Measurements from ENCODE around the gene GRM4. TPM values are rescaled to one million over a fixed set of nuclear protein-coding genes. Genes with fewer than 3 reads are reported as not detected.

The GRM4 gene
- total and polyA plus RNA-seq, 11 donors = 0.20 TPM; not detected in 10

GRCh38 chr6:34085453-34086170 lies 60.3 kb downstream of the GRM4 start:
- no peaks in the 10 kb centered on the region for H3K4me1 ChIP-seq
- H3K4me3 ChIP-seq = no peak overlapping the region
- no peak for TF ChIP-seq POLR2A (IDR thresholded peaks at IDR 0.05)
- no peak for TF ChIP-seq CTCF (IDR thresholded peaks at IDR 0.05)
- peaks cover 0 to 3% (median 0%) of the 10 kb centered on the region in 9 donors for H3K27me3 ChIP-seq
- H3K9me3 ChIP-seq = no peaks in the 10 kb centered on the region
- WGBS, 4 donors = 83 to 88% (median 86%) methylated on average over 13 to 14 of the region's 14 CpGs
- DNase-seq (no peak), ATAC-seq (no peak)
- no peak overlapping the region for H3K27ac ChIP-seq
- H3K36me3 ChIP-seq = no peaks in the 10 kb centered on the region
- intact Hi-C loops (cut with DNase I) = no loop called here

DNA sequence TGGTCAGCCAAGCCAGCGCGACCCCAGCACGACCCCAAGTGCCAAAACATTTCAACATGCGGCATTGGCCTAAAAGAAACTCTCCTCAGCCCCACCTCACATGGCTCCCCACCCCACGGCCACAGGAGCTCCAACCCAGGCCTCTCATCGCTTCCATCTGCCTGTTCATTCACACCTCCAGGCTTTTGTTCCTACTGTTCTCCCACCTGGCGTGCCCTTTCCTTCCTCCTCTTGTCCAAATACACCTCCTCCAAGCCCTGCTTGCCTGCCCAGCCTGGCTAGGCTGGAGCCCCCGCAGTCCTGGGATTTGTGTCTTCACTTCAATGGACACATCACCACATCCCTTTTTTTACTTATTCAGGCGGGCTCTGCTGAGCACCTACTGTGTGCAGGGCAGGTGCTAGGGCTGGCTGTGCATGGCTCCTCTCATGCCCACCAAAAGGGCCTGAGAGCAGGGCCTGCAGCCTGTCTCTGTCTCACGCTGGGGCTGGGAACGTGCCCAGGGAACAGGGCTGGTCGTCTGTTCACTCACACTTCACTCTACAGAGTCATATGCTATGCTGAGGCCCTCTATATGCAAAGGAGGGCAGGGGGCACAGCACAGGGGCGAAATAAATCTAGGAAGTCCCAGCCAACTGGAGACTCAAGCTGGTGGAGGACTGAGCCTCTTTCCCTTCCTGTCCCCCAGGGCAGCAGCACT lies 61.1 kb downstream of the GRM4 start:
- ATAC-seq (no peak), DNase-seq (no peak)
- TF ChIP-seq POLR2A (IDR thresholded peaks at IDR 0.05) (no peak), CTCF (IDR thresholded peaks at IDR 0.05) (no peak)
- Histone ChIP-seq H3K27me3 (peaks cover 0 to 11% (median 0%) of the 10 kb centered on the region in 9 donors), H3K27ac (no peak overlapping the region), H3K36me3 (no peaks in the 10 kb centered on the region), H3K4me1 (no peaks in the 10 kb centered on the region), H3K9me3 (no peaks in the 10 kb centered on the region), H3K4me3 (no peak overlapping the region)
- WGBS, 4 donors = 61 to 74% (median 67%) methylated on average over 13 of the region's 13 CpGs
- intact Hi-C loops (cut with DNase I) = no loop called here

DNA sequence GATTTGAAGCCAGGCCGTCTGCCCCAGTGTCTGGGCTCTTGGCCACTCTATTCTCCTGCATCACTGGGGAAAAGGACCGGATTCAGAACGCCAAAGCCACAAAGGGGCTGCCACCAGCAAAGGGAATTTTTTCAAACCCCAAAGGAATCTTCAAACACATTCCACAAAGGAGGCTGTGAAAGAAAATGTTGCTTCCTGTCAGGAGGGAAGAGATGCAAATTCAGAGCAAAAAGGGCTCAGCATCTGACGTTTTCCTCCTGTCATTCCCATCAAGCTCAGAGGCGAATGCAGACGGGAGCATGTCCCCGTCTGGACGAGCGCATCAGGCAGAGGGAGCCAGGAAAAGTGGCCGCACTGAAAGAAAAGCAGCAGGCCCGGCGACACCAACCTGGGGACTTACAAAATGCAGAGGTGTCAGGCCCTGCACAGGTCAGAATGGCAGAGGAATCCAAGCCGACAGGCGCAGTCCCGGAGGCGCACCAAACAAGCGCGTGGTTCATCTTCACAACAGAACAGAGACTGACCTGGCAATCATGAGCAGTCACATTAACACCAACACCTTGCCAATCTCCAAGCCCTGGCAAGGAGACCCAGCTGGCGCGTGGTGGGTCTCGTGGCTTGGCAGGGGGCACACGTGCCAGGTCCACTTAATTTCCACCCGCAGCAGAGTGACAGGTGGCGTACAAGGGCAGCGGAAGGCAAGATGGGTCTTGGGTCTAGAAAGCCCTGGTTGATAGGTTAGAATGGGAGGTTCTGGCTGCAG lies 62.8 kb downstream of the GRM4 start:
- intact Hi-C loops (cut with DNase I) = no loop called here
- WGBS, 4 donors = 64 to 71% (median 66%) methylated on average over 18 to 25 of the region's 25 CpGs
- DNase-seq (peak in 1 of 5 donors; percentile 41), ATAC-seq (peak in 2 of 4 donors; percentile 56 to 57)
- H3K36me3 ChIP-seq = no peaks in the 10 kb centered on the region
- peaks cover 0 to 17% (median 0%) of the 10 kb centered on the region in 9 donors for H3K27me3 ChIP-seq
- no peak for TF ChIP-seq CTCF (IDR thresholded peaks at IDR 0.05)
- no peak for TF ChIP-seq POLR2A (IDR thresholded peaks at IDR 0.05)
- no peak overlapping the region for H3K27ac ChIP-seq
- H3K4me3 ChIP-seq = no peak overlapping the region
- H3K4me1 ChIP-seq = no peaks in the 10 kb centered on the region
- H3K9me3 ChIP-seq = no peaks in the 10 kb centered on the region

- intact Hi-C loops (cut with DNase I) = no loop called here
- TF ChIP-seq CTCF (IDR thresholded peaks at IDR 0.05) = no peak
- TF ChIP-seq POLR2A (IDR thresholded peaks at IDR 0.05) = no peak
- Histone ChIP-seq H3K27ac (no peak overlapping the region), H3K9me3 (no peaks in the 10 kb centered on the region), H3K4me1 (no peaks in the 10 kb centered on the region), H3K36me3 (no peaks in the 10 kb centered on the region), H3K27me3 (peaks cover 0 to 17% (median 0%) of the 10 kb centered on the region in 9 donors), H3K4me3 (no peak overlapping the region)
- ATAC-seq (no peak), DNase-seq (no peak)
- WGBS, 4 donors = 83 to 91% (median 87%) methylated on average over 7 to 10 of the region's 10 CpGs
Observed at GRCh38 chr6:34082348-34082747, 63.5 kb downstream of the GRM4 start.

Data from heart left ventricle (tissue), 16 donors.